HEK293 (cell line): ENCODE measurements around the gene BTAF1.

Source experiments
- CTCF ChIA-PET: fragments of 350-600 bp; formaldehyde crosslinking; extraction: SDS; loops from one replicate; lab custom pipeline; 2021; ENCODE audit warnings: antibody characterized with exemption; lab: Yijun Ruan, JAX
- POLR2A ChIA-PET: fragments of 300-600 bp; formaldehyde crosslinking; extraction: SDS; loops from one replicate; lab custom pipeline; 2020; ENCODE audit warnings: antibody characterized with exemption, inconsistent platforms; lab: Yijun Ruan, JAX
- H3K27ac ChIP-seq: fragments of 200-500 bp; sonication (Bioruptor generic); 2 replicates; pipeline ENCODE4 v1.5.1; 2014; ENCODE audit warnings: low read depth, low read length, control low read depth, inconsistent platforms; ENCODE audit errors: extremely low read depth
- H3K36me3 ChIP-seq, 2 experiments: fragments of 200-500 bp in 1 of 2; sonication (Bioruptor generic) in 1 of 2; 1 replicate in 1 of 2; 2 replicates in 1 of 2; pipeline ENCODE4 v1.5.1; 2014 to 2017; ENCODE audit warnings: inconsistent platforms in 2 of 2, low read length in 2 of 2; ENCODE audit not compliant: control insufficient read depth in 2 of 2, insufficient read depth in 1 of 2
- H3K4me1 ChIP-seq: fragments of 200-500 bp; sonication (Bioruptor generic); 2 replicates; pipeline ENCODE4 v1.5.1; 2014; ENCODE audit warnings: mild to moderate bottlenecking, low read length, inconsistent platforms; ENCODE audit not compliant: control insufficient read depth, insufficient read depth
- H3K4me3 ChIP-seq: 2 replicates; pipeline ENCODE4 v1.5.1; 2011; ENCODE audit warnings: low read depth, mild to moderate bottlenecking, control low read depth, low read length, moderate library complexity
- H3K9me3 ChIP-seq: fragments of 200-500 bp; sonication (Bioruptor generic); 2 replicates; pipeline ENCODE4 v1.5.1; 2014; ENCODE audit warnings: low read depth, low read length, inconsistent platforms; ENCODE audit not compliant: control insufficient read depth, insufficient read depth
- AEBP2 ChIP-seq: fragments of 450-650 bp; formaldehyde crosslinking; IDR thresholded peaks from 2 replicates; pipeline ENCODE4 v1.5.1; 2016; ENCODE audit warnings: missing biosample characterization, missing genetic modification characterization, borderline replicate concordance
- ELK4 ChIP-seq: IDR thresholded peaks from 2 replicates; pipeline ENCODE4 v1.6.1; 2011; ENCODE audit warnings: mild to moderate bottlenecking, low read depth, low read length, borderline replicate concordance
- FEZF1 ChIP-seq: fragments of 450-650 bp; formaldehyde crosslinking; IDR thresholded peaks from 2 replicates; pipeline ENCODE4 v1.5.1; 2016; ENCODE audit warnings: missing biosample characterization, missing genetic modification characterization
- HOXA7 ChIP-seq: sonication (generic); formaldehyde crosslinking; IDR thresholded peaks from 2 replicates; pipeline ENCODE4 v1.8.1; 2022; ENCODE audit warnings: missing genetic modification reagents, borderline replicate concordance
- KLF10 ChIP-seq: fragments of 450-650 bp; IDR thresholded peaks from 2 replicates; pipeline ENCODE4 v1.5.1; 2018; ENCODE audit warnings: missing biosample characterization, mild to moderate bottlenecking, missing genetic modification characterization
- ZBTB26 ChIP-seq: fragments of 450-650 bp; formaldehyde crosslinking; optimal IDR thresholded peaks from 2 replicates; pipeline ENCODE3; 2016; ENCODE audit warnings: missing biosample characterization, mild to moderate bottlenecking, missing genetic modification characterization
- ZNF223 ChIP-seq: fragments of 450-650 bp; formaldehyde crosslinking; IDR thresholded peaks from 2 replicates; pipeline ENCODE4 v1.5.1; 2016; ENCODE audit warnings: missing biosample characterization, missing genetic modification characterization
- ZNF404 ChIP-seq: fragments of 450-650 bp; formaldehyde crosslinking; IDR thresholded peaks from 2 replicates; pipeline ENCODE4 v1.5.1; 2017; ENCODE audit warnings: missing biosample characterization, missing genetic modification characterization
- ZNF426 ChIP-seq: fragments of 450-650 bp; formaldehyde crosslinking; IDR thresholded peaks from 2 replicates; pipeline ENCODE4 v1.5.1; 2017; ENCODE audit warnings: missing biosample characterization, missing genetic modification characterization, mild to moderate bottlenecking, inconsistent platforms, moderate library complexity
- ZNF48 ChIP-seq: fragments of 450-650 bp; formaldehyde crosslinking; IDR thresholded peaks from 2 replicates; pipeline ENCODE4 v1.5.1; 2016; ENCODE audit warnings: missing biosample characterization, missing genetic modification characterization
- ZNF549 ChIP-seq: fragments of 450-650 bp; IDR thresholded peaks from 2 replicates; pipeline ENCODE4 v1.5.1; 2018; ENCODE audit warnings: missing biosample characterization, missing genetic modification characterization, mild to moderate bottlenecking, inconsistent platforms, moderate library complexity
- ZNF610 ChIP-seq: fragments of 450-650 bp; formaldehyde crosslinking; IDR thresholded peaks from 2 replicates; pipeline ENCODE4 v1.5.1; 2016; ENCODE audit warnings: missing biosample characterization, missing genetic modification characterization, borderline replicate concordance
- ZNF664 ChIP-seq: fragments of 450-650 bp; formaldehyde crosslinking; IDR thresholded peaks from 2 replicates; pipeline ENCODE4 v1.5.1; 2016; ENCODE audit warnings: missing biosample characterization, missing genetic modification characterization
- ZNF777 ChIP-seq: fragments of 450-650 bp; formaldehyde crosslinking; IDR thresholded peaks from 2 replicates; pipeline ENCODE4 v1.5.1; 2017; ENCODE audit warnings: missing biosample characterization, missing genetic modification characterization, borderline replicate concordance

Gene BTAF1

GRCh38 chr10:92079003-92079402, 155.4 kb downstream of the BTAF1 start:
- Histone ChIP-seq H3K9me3 (no peaks in the 10 kb centered on the region), H3K36me3 (peaks cover 0 to 11% of the 10 kb centered on the region in 2 experiments; a peak in 1 of 3 replicates), H3K4me1 (no peaks in the 10 kb centered on the region), H3K27ac (no peak overlapping the region), H3K4me3 (no peak overlapping the region)
- ChIA-PET CTCF (interaction anchor here (1.2 kb wide), 1 partner anchor 9 kb away, joined by 3 read pairs; no protein-coding TSS in a partner anchor), POLR2A (no interaction called here)
- TF ChIP-seq ZNF223 (tag by site-specific recombination): no peak
- no peak for TF ChIP-seq ZNF777
- TF ChIP-seq ZNF664 (tag by site-specific recombination): no peak
- no peak for TF ChIP-seq ZNF404 (tag by site-specific recombination)
- no peak for TF ChIP-seq FEZF1 (tag by site-specific recombination)
- TF ChIP-seq ZNF549 (tag by site-specific recombination): no peak
- TF ChIP-seq AEBP2 (tag by site-specific recombination): no peak
- TF ChIP-seq ELK4: no peak
- TF ChIP-seq HOXA7 (CRISPR knock-in tag): no peak
- TF ChIP-seq KLF10 (tag by site-specific recombination): no peak
- TF ChIP-seq ZBTB26 (tag by site-specific recombination): no peak
- no peak for TF ChIP-seq ZNF610 (tag by site-specific recombination)
- no peak for TF ChIP-seq ZNF48 (tag by site-specific recombination)
- no peak for TF ChIP-seq ZNF426 (tag by site-specific recombination)
